ENCODE results near the gene HAO2.

GRCh38 chr1:119331190-119331515 is 37.4 kb upstream of the HAO2 start:
- no peak for TF ChIP-seq CTCF (conservative IDR thresholded peaks at IDR 0.05; ENCODE audit: low read depth, low read length)
- TF ChIP-seq EZH2 (IDR thresholded peaks at IDR 0.05; ENCODE audit: borderline replicate concordance, low read depth, low read length, poor library complexity, severe bottlenecking) = no peak
